ENCODE data around the gene UBE2S.

UBE2S gene

GRCh38 chr19:55365964-55366363 lies 41.6 kb downstream of the UBE2S start:
- no peak for DNase-seq (ENCODE audit: low read depth, low spot score)

- DNase-seq (ENCODE audit: low read depth, low spot score): no peak
These were observed 42.3 kb downstream of the UBE2S start for GRCh38 chr19:55365245-55365644.

- DNase-seq (ENCODE audit: low read depth, low spot score): no peak
These were observed 44.4 kb downstream of the UBE2S start, which contains the start of gene GARIN5B for GRCh38 chr19:55362990-55363716. TSS of gene GARIN5B (minus strand) at chr19:55363260. CDS start at chr19:55363066, 194 bp downstream.

GRCh38 chr19:55362174-55362989 lies 45.2 kb downstream of the UBE2S start:
- DNase-seq (ENCODE audit: low read depth, low spot score): no peak

- no peak for DNase-seq (ENCODE audit: low read depth, low spot score)
These were observed 46.7 kb downstream of the UBE2S start for GRCh38 chr19:55360902-55361301.

- DNase-seq (ENCODE audit: low read depth, low spot score): no peak
These were observed 48.4 kb downstream of the UBE2S start for GRCh38 chr19:55358943-55359908.

GRCh38 chr19:55358493-55358892 lies 49.1 kb downstream of the UBE2S start:
- DNase-seq (ENCODE audit: low read depth, low spot score): no peak

- DNase-seq (ENCODE audit: low read depth, low spot score): no peak
These were observed 52.3 kb downstream of the UBE2S start for GRCh38 chr19:55355213-55355821.

GRCh38 chr19:55354698-55355212 lies 52.8 kb downstream of the UBE2S start, which contains the start of gene COX6B2:
TSS of gene COX6B2 (minus strand) at chr19:55354719. CDS start at chr19:55354521, 198 bp downstream.
- DNase-seq (ENCODE audit: low read depth, low spot score): no peak

GRCh38 chr19:55353803-55354697 lies 53.5 kb downstream of the UBE2S start:
- DNase-seq (ENCODE audit: low read depth, low spot score): peak; percentile 80

GRCh38 chr19:55353356-55353802 lies 54.2 kb downstream of the UBE2S start:
- no peak for DNase-seq (ENCODE audit: low read depth, low spot score)

GRCh38 chr19:55352549-55353145 lies 54.9 kb downstream of the UBE2S start:
- DNase-seq (ENCODE audit: low read depth, low spot score): no peak

- DNase-seq (ENCODE audit: low read depth, low spot score): no peak
These were observed 55.5 kb downstream of the UBE2S start for GRCh38 chr19:55352040-55352439.

GRCh38 chr19:55350620-55351315 lies 56.8 kb downstream of the UBE2S start:
- DNase-seq (ENCODE audit: low read depth, low spot score): no peak
